ENCODE results near the gene PAM.

- TF ChIP-seq CTCF (IDR thresholded peaks at IDR 0.05): no peak
- TF ChIP-seq POLR2A (IDR thresholded peaks at IDR 0.05): no peak
- no peak for TF ChIP-seq POLR2AphosphoS5 (IDR thresholded peaks at IDR 0.05)
- no peak for TF ChIP-seq EP300 (IDR thresholded peaks at IDR 0.05)
Measured at GRCh38 chr5:103036601-103037000, 281.5 kb downstream of the PAM start.
